Amygdala (tissue), 56 donors: ENCODE measurements around the gene KCNQ1OT1.

ENCODE experiments used
- DNase-seq, 56 donors: peaks; one replicate each; lab custom pipeline; 2025; lab: John Stamatoyannopoulos, UW

KCNQ1OT1 gene

GRCh38 chr11:2699531-2700414 is at the start of gene KCNQ1OT1:
TSS of gene KCNQ1OT1 (minus strand) at chr11:2699994.
- peak; percentile 30 to 95 (median 84) for DNase-seq

- DNase-seq, result no peak
Measured at GRCh38 chr11:2748814-2749554, 49.2 kb upstream of the KCNQ1OT1 start.

- DNase-seq, result no peak
Measured at GRCh38 chr11:2748061-2748813, 48.4 kb upstream of the KCNQ1OT1 start.

GRCh38 chr11:2747248-2748027 is 47.6 kb upstream of the KCNQ1OT1 start:
- no peak for DNase-seq

- DNase-seq, result peak in 16 of 56 donors; percentile 9 to 53 (median 36)
Measured at GRCh38 chr11:2746401-2747247, 46.8 kb upstream of the KCNQ1OT1 start.

- DNase-seq, result no peak
Measured at GRCh38 chr11:2745511-2745910, 45.7 kb upstream of the KCNQ1OT1 start.

- DNase-seq, result peak in 1 of 56 donors; percentile 11
Measured at GRCh38 chr11:2744166-2744565, 44.4 kb upstream of the KCNQ1OT1 start.

- no peak for DNase-seq
Measured at GRCh38 chr11:2743427-2744110, 43.8 kb upstream of the KCNQ1OT1 start.

GRCh38 chr11:2742611-2743426 is 43.0 kb upstream of the KCNQ1OT1 start:
- DNase-seq, result no peak

GRCh38 chr11:2742201-2742600 is 42.4 kb upstream of the KCNQ1OT1 start:
- DNase-seq, result no peak

GRCh38 chr11:2741377-2742131 is 41.8 kb upstream of the KCNQ1OT1 start:
- DNase-seq, result no peak

GRCh38 chr11:2741006-2741376 is 41.2 kb upstream of the KCNQ1OT1 start:
- DNase-seq, result no peak

- DNase-seq, result no peak
Measured at GRCh38 chr11:2740275-2740940, 40.6 kb upstream of the KCNQ1OT1 start.

- DNase-seq, result no peak
Measured at GRCh38 chr11:2739531-2740274, 39.9 kb upstream of the KCNQ1OT1 start.

- DNase-seq, result no peak
Measured at GRCh38 chr11:2738551-2739431, 39.0 kb upstream of the KCNQ1OT1 start.
